Measurements from ENCODE around the gene RNLS. TPM values are rescaled to one million over a fixed set of nuclear protein-coding genes. Genes with fewer than 3 reads are reported as not detected.

RNLS gene
- polyA plus RNA-seq, 3 donors = 3.3 to 3.9 (median 3.7) TPM

GRCh38 chr10:88271761-88272543 lies 311.2 kb downstream of the RNLS start:
- Histone ChIP-seq H3K4me3 (replicated peaks in 1 of 3; ENCODE audit: low read depth in 2 of 3, low read length in 3 of 3) (peak overlapping the region in 1 of 3 experiments; percentile 18), H3K4me1 (ENCODE audit: control insufficient read depth in 1 of 2, insufficient read depth in 2 of 2, low read length in 2 of 2) (peaks cover 29 to 31% of the 10 kb centered on the region in 2 donors), H4K20me1 (ENCODE audit: insufficient read depth, low read length) (no peaks in the 10 kb centered on the region), H3K27ac (ENCODE audit: low read depth in 1 of 2, low read length in 2 of 2) (peak overlapping the region; percentile 13 to 81), H3K4me2 (replicated peaks; ENCODE audit: extremely low read depth, low read length, poor library complexity, severe bottlenecking) (peak overlapping the region; percentile 32), H3K27me3 (ENCODE audit: control insufficient read depth in 2 of 2, insufficient read depth in 2 of 2, low read length in 2 of 2) (no peaks in the 10 kb centered on the region), H3K36me3 (replicated peaks in 1 of 2; ENCODE audit: control insufficient read depth in 1 of 2, insufficient read depth in 2 of 2, low read length in 2 of 2) (no peaks in the 10 kb centered on the region), H3K9ac (ENCODE audit: insufficient read depth, low read length, poor library complexity, severe bottlenecking) (no peak overlapping the region), H2AFZ (ENCODE audit: insufficient read depth, low read depth, low read length, poor library complexity, severe bottlenecking) (no peak overlapping the region), H3K79me2 (ENCODE audit: insufficient read depth, low read length) (no peaks in the 10 kb centered on the region), H3K9me3 (replicated peaks in 1 of 2; ENCODE audit: control insufficient read depth in 1 of 2, insufficient read depth in 1 of 2, low read length in 2 of 2) (no peaks in the 10 kb centered on the region)
- DNase-seq = peak; percentile 58 to 94 (median 70)
- WGBS (ENCODE audit: insufficient coverage) = 0% methylated on average over 3 of the region's 5 CpGs
- H3K9me3 Mint-ChIP-seq = peaks cover 0 to 6% (median 2%) of the 10 kb centered on the region in 7 donors
- no peak for TF ChIP-seq CTCF (IDR thresholded peaks at IDR 0.05)
- H3K4me3 Mint-ChIP-seq = peak overlapping the region in 1 of 2 donors; percentile 56
- peaks cover under 1 to 3% of the 10 kb centered on the region in 2 donors for H3K36me3 Mint-ChIP-seq
- intact Hi-C loops (cut with micrococcal nuclease) = loop anchor here in 1 of 2 donors (10.0 kb wide), 1 partner anchor 157 kb away; no protein-coding TSS in a partner anchor
- H3K27me3 Mint-ChIP-seq (ENCODE audit: low read depth in 3 of 3) = peaks cover 0 to 3% (median 0%) of the 10 kb centered on the region in 3 donors
- H3K27ac Mint-ChIP-seq = peak overlapping the region; percentile 21 to 82 (median 72)
- H3K4me1 Mint-ChIP-seq = peaks cover 36% of the 10 kb centered on the region

GRCh38 chr10:88270871-88271713 lies 312.0 kb downstream of the RNLS start:
- Histone ChIP-seq H3K27me3 (ENCODE audit: control insufficient read depth in 2 of 2, insufficient read depth in 2 of 2, low read length in 2 of 2) (no peaks in the 10 kb centered on the region), H3K9me3 (replicated peaks in 1 of 2; ENCODE audit: control insufficient read depth in 1 of 2, insufficient read depth in 1 of 2, low read length in 2 of 2) (no peaks in the 10 kb centered on the region), H4K20me1 (ENCODE audit: insufficient read depth, low read length) (no peaks in the 10 kb centered on the region), H3K4me1 (ENCODE audit: control insufficient read depth in 1 of 2, insufficient read depth in 2 of 2, low read length in 2 of 2) (peaks cover 29 to 31% of the 10 kb centered on the region in 2 donors), H3K36me3 (replicated peaks in 1 of 2; ENCODE audit: control insufficient read depth in 1 of 2, insufficient read depth in 2 of 2, low read length in 2 of 2) (no peaks in the 10 kb centered on the region), H3K27ac (ENCODE audit: low read depth in 1 of 2, low read length in 2 of 2) (peak overlapping the region; percentile 13 to 81), H3K4me2 (replicated peaks; ENCODE audit: extremely low read depth, low read length, poor library complexity, severe bottlenecking) (peak overlapping the region; percentile 32), H3K9ac (ENCODE audit: insufficient read depth, low read length, poor library complexity, severe bottlenecking) (no peak overlapping the region), H3K4me3 (replicated peaks in 1 of 3; ENCODE audit: low read depth in 2 of 3, low read length in 3 of 3) (peak overlapping the region in 1 of 3 experiments; percentile 18), H3K79me2 (ENCODE audit: insufficient read depth, low read length) (no peaks in the 10 kb centered on the region), H2AFZ (ENCODE audit: insufficient read depth, low read depth, low read length, poor library complexity, severe bottlenecking) (no peak overlapping the region)
- TF ChIP-seq CTCF (IDR thresholded peaks at IDR 0.05) = no peak
- peak overlapping the region; percentile 21 to 82 (median 72) for H3K27ac Mint-ChIP-seq
- peaks cover 0 to 5% (median 2%) of the 10 kb centered on the region in 7 donors for H3K9me3 Mint-ChIP-seq
- peaks cover 0 to 3% of the 10 kb centered on the region in 2 donors for H3K36me3 Mint-ChIP-seq
- H3K27me3 Mint-ChIP-seq (ENCODE audit: low read depth in 3 of 3) = peaks cover 0 to 6% (median 0%) of the 10 kb centered on the region in 3 donors
- DNase-seq = peak; percentile 50 to 94 (median 58)
- H3K4me1 Mint-ChIP-seq = peaks cover 36% of the 10 kb centered on the region
- H3K4me3 Mint-ChIP-seq = peak overlapping the region in 1 of 2 donors; percentile 56
- WGBS (ENCODE audit: insufficient coverage) = 62% methylated on average over 4 of the region's 6 CpGs
- intact Hi-C loops (cut with micrococcal nuclease) = loop anchor here in 1 of 2 donors (10.0 kb wide), 1 partner anchor 156 kb away; no protein-coding TSS in a partner anchor

All from CD14-positive monocyte (primary cell).